ENCODE measurements around the gene KCND2.

DNA sequence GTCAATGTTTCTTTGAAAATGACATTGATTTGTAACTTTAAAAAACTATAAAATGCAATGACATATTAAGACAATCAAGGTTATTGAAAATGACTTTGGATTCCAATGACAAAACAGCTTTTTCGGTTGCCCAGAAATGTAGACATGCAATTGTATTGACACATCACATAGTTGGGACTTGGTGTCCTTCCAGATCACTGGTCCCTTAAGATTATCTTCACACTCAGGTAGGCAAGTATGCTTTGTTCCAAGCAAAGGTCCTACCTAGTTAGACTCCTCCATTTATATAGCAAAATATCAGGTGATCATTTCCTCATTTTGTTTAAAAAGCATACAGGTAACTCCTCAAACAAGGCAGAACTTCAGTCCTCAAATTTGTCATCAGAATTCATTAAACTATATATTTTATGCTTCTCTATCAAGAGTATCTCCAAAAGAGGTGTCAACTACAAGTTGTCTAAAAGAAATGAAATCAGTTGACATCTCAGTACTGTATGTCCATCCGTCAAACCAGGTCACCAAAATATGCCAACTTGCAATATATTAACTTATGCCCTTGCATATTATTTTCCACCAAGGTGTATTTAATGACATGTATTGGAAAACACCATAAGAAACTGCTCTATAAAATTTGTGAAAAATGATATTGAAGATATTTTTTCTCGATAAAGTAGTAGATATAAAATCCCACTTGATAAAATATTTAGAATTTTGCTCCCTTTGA is 520.4 kb downstream of the KCND2 start:
- no peak for TF ChIP-seq EZH2 (IDR thresholded peaks at IDR 0.05)
- TF ChIP-seq, protein P1, sequence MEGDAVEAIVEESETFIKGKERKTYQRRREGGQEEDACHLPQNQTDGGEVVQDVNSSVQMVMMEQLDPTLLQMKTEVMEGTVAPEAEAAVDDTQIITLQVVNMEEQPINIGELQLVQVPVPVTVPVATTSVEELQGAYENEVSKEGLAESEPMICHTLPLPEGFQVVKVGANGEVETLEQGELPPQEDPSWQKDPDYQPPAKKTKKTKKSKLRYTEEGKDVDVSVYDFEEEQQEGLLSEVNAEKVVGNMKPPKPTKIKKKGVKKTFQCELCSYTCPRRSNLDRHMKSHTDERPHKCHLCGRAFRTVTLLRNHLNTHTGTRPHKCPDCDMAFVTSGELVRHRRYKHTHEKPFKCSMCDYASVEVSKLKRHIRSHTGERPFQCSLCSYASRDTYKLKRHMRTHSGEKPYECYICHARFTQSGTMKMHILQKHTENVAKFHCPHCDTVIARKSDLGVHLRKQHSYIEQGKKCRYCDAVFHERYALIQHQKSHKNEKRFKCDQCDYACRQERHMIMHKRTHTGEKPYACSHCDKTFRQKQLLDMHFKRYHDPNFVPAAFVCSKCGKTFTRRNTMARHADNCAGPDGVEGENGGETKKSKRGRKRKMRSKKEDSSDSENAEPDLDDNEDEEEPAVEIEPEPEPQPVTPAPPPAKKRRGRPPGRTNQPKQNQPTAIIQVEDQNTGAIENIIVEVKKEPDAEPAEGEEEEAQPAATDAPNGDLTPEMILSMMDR (IDR thresholded peaks at IDR 0.05), result no peak
- TF ChIP-seq EZH2phosphoT487 (IDR thresholded peaks at IDR 0.05), result no peak
